Stimulated activated CD4-positive, alpha-beta T cell treated with anti-CD3 and anti-CD28 coated beads, Interleukin-4, amount 100 ng/mL, for 1 hour (primary cell): ENCODE measurements around the gene LIPC.

Source experiments
- DNase-seq: peaks from one replicate; pipeline ENCODE4 v3.0.0-alpha.2; 2020

The LIPC gene

DNA sequence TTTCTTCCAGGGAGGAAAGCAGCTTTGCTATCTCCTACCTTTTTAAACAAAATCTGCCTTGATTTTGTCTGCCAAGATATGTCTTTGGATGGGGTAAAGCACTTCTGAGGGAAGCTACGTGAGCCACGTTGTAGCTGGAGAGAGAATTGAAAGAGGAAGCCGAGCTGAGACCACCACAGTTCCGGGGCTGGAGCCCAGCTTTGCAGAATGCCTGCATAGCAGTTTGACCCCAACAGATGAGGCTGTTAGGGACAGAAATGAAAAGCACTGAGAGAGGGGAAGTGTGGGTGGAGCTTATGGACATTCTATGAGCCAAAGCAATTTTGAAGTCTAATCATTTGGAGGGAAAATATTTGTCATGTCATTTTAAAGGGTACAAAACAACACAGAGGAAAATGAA lies 45.4 kb downstream of the LIPC start:
- no peak for DNase-seq

DNA sequence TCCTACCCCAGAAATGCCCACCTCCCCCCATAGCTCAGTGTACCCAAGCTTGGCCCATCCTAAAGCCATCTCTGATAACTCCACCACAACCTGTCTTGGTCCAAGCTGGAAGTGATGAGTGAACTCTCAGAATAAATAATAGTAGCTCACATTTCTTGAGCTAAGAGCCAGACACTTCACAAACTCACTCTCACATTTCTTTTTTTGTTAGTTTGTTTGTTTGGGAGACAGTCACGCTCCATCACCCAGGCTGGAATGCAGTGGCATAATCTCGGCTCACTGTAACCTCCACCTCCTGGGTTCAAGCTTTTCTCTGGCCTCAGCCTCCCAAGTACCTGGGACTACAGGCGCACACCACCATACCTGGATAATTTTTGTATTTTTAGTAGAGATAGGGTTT lies 46.2 kb downstream of the LIPC start:
- no peak for DNase-seq

DNA sequence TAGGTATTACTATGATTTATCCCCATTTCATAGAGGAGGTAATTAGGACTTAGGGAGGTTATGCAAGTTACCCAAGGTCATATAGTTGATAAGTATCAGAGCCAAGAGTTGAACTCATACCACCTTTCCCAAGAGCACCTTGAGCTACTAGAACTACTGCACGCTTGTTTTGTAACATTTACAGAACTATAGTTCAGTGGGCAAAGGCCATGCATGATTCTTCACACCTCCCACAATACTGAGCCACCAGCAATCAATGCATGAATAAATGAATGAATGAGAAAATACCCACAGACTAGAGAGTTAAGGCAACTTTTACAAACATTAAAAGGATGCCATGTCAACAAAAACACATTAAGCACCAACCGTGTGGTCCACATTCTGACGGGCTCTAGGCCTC lies 46.8 kb downstream of the LIPC start:
- no peak for DNase-seq

DNA sequence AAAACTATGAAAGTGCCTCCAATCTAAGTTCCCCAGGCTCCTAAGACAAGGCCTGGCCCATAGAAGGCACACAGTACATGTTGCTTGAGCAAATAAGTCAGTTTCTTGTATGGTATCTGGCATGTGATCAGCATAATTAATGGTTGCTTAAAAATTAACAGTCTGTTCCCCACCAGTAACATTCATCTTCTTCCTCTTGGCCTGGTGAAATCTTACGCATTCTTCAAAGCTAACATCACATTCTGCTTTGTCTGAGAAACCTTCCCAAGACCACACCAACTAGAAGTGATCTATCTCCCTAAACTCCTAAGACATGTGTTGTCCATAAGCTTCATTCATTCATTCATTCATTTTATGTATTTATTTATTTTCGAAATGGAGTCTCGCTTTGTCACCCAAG lies 48.1 kb downstream of the LIPC start:
- DNase-seq: no peak

DNA sequence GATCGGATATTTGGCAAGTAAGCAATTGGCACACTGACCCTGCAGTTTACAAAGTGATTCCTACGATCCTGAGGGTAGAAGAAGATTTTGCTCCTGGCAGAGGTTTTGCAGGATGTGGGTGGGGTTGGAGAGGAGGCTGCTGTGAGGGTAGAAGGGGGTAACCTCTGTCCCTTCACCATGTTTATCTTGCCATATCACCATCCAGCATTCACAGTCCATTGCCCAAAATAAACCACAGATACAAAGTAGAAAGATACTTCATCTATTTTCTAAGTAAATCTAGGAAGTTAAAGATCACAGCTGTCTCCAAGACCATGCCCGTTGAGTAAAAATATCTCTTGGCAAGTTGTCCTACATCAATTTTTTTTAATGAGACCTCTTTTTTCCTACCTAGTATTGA lies 51.6 kb downstream of the LIPC start:
- no peak for DNase-seq

DNA sequence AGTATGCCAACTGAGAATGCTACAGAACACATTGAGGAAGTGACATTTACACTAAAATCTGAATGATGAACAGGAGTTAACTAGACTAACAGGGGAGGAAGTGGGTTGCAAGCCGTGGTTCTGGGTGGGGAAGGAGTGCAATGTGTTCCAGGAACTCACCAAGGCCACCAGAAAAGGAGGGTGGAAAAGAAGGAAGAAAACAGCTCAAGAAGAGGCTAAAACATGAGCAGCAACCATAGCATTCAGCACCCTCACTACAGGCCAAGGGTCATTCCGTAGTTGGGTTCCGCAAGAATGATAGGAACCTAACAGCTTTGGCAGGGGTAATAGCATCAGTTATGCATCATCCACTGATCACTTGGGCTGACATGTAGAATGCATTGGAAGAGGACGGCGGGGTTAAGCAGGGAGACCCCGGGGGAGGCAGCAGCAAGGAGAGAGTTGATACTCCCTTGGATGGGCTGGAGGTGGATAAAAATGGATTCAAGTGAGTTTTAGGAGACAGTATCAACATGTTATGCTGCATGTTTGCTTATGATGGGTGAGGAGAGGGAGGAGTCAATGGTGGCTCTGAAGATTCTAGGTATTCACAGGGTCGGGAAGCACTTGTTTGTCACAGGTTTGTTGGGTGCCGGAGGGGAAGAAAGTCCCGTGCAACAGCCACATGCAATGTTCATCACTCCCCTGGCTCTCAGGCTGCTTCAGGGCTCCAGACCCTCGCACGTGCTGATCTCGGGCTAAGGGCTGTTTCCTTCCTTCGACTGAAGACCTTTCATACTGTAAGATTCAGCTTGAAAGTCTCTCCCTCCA lies 53.2 kb downstream of the LIPC start:
- DNase-seq: no peak

DNA sequence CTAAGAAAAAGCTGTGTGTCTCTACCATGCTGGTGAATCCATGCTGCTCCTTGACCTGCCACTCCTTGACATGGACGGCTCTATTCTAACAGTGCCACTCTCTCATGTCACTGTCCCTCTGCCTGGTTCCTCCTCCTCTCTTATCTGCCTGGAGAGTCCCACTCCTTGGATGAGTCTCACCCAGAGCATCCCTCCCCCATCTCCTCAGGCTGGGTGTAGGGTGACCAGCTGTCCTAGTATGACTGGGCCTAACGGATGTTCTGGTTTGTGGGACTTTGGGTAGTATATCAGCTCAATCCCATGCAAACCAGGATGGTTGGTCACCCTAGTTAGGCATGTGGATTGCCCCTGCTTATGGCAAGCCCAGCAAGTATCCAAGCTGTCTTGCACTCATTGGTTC lies 54.3 kb downstream of the LIPC start:
- DNase-seq: no peak

DNA sequence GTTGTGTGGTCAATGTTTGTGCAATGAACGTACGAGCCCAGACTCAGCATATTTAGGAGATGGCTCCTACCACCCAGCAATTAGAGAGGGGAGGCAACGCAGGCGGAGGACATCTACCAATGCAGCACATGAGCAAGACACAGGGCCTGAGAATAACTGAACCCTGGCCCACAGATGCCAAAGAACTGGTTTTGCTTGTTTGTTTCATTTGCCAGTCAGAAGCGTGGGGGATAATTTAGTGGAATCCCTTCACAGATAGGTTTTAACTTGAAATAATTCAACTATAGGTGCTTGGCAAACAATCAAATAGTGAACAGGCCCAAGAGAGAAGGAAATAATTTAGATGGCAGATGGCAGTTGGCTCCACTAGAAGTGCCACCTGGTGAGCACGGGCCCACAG lies 54.8 kb downstream of the LIPC start:
- no peak for DNase-seq

DNA sequence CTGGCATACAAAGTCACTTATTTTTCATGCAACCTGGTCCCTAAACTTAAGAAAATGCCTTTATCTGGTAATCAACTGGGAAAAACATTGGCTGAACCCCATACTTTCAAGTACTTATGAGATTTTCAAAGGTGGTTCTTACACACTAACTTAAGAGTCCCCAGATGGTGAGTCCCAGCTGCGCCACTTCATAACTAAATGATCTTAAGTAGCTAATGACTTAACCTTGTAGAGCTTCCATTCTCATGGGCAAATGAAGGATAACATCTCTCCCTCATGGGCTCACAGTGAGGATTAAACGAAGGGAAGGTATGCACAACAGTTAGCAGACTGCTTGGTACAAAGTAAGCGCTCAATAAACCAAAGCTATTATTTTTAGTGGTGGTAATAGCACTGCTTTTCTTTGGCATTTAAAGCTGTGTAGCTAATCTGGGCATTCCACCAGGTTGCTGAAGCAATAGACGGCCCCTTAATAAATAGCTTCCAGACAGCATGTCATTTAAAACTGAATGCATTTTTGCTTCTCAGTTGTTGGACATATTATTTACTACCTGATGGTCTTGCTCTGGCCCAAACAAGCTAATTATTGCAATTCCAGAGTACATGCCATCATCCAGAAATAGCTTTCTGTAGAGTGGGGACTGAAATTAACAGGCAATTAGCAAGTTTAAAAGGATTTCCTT lies 55.4 kb downstream of the LIPC start:
- DNase-seq: no peak

DNA sequence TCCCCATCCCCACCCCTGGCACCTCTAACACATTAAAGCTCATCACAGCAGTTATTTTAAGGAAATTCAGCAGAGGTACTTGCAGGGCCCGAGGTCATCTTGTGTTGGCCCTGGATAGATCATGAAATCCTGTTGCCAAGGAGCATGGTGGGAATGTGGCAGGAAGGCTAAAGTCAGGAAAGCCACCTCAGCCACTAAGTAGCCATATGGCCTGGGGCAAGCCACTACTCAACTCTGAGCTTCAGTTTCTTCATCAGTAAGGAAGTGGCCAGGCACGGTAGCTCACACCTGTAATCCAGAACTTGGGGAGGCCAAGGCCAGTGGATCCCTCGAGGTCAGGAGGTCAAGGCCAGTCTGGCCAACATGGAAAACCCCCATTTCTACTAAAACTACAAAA lies 55.9 kb downstream of the LIPC start:
- no peak for DNase-seq

DNA sequence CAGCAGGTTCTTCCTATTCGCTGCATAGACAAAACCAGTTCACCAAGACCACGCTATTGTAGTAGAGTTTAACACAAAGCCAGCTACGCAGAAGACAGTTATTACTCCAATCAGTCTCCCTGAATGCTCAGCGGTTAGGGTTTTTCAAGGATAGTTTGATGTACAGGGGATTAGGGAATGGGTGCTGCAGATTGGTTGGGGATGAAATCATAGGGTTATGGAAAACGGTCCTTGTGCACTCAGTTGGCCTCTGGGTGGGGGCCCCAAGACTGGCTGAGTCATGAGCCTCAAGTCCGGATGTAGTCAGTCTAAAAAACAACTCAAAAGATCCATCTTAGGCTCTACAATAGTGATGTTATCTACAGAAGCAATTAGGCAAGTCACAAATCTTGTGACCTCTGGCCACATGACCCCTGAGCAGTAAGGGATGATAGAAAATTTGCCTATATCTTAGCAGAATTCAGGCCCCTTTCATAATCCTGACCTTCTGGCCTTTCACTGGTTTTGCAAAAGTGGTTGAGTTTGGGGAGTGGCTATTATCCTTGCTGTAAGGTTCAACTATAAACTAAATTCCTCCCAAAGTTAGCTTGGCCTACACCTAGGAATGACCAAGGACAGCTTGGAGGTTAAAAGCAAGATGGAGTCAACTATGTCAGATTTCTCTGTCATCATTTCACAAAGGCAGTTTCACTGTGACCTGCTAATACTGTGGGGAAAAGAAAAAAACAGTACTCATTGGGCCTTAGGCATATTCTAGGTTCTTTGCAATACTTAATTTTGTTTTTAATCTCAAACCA lies 57.7 kb downstream of the LIPC start:
- DNase-seq: no peak

DNA sequence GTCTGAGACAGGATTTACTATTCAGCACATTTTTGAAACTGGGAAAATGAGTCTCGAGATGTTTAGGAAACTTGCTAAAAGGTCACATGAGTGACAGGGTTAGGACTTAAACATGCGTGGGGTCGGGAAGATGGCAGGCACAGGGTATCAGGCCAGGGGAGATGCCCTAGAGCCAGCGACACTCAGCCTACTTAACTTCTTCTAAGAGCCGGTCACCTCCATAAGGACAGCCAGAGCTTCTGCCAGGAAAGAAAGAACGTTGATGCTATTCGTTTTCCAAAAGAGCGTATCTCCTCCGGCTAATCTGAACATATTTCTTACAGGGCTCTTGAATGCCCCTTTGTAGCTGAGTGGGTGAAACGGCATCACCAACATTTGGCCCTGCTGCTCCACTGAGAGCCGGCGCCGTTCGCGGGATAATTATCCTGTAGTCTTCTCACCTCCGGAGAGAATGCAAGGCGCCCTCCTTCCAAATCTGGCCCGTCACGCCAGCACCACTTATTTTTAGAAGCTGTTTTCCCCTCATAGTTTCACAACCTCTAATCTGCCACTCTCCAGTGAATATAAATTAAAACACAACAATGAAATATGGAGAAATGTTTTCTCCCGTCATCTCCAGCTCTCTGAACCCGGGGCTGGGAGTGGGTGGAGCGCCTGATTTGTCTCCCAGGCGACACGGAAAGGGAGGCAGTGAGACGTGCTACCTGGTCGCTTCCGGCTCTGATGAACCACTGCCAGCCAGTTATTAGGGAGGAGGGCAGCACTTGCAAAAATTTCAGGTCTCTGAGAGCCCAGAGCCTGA lies 58.5 kb downstream of the LIPC start:
- DNase-seq: no peak

DNA sequence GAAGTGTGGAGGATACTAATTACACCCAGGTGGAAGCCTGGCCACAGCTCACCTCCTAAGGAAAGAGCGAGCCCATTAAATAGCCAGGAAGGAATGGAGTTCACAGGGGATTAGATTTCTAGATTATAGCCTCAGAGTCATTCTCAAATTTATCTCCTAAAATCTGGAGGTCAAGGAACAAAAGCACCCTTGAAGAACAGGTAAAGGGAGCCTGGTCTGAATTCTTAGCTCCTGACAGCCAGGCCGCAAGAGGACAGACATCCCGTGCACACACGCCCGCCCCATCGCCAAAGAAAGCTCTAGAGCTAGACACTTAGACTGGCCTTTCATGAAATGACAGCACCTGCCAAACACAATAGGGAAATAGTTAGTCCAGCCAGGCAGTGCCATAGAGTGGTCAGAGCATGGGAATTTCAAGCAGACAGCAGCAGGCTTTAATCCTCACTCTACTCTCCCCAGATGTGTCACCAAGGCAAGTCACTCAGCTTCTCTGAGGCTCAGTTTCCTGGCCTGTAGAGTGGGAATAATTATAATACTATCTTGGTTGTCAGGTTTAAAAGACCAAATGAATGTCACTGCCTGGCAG lies 59.2 kb downstream of the LIPC start:
- DNase-seq: no peak

DNA sequence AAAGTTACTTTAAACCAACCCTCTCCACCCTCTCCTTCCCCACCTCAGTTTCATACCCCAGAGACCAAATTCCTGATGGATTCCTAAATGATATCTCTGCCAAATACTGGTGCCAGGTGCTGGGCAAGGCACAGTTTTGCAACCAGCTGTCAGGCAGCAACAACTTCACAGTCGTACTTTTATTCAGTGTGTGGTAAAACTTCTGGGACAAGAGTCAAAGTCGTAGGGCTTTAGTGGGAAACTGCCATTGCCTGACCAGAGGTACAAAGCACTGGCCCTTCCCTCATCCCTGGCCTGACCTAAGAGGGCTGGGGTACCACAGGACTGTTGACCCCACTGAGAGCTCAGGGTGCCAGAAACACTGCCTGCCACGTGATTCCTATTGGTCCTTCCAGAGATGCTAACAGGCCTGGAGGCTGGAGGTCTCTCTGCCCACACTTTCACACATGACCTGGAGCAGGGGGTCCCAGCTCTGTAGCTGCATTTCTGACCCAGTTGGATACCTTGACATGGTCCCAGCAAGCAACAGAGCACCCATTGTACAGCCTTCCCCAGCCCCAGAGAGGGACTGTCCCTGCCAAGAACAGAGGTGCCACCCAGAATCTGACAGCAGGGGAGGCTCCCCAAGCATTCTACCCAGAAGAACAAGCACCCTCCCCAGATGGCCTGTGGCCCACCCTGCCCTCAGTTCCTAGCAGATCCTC lies 59.9 kb downstream of the LIPC start:
- no peak for DNase-seq

DNA sequence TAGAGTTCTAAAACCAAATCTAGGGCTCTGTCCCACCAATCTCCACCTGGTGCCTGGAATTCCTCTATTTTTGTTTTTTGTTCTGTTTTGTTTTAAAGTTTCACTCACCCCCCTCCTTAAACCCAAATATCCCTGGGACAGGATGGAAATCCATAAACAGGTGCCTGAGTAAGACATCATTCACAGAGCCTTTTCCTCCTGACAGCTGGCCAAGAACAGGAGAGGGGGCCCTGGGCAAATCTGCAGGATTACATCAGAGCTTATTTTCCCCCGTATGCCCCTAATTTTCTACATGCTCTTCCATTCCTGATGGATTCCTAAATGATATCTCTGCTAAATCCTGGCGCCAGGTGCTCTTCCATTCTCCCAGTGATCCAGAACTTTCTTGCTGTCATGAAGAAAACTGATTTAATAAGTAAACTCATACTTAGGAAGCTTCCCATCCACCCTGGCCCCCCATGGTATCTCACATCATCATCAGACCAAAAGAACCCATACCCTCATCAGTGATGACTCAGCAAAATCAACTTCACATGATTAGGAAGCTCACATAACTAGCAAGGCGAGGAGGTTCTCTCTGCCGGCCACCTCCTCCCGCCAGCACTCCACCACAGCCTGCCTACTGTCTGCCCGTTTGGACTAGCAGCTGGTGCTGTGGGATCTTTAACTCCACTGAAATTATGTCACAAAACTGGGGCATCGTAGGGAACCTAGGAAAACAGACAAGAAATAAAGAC lies 61.0 kb downstream of the LIPC start:
- DNase-seq: no peak

DNA sequence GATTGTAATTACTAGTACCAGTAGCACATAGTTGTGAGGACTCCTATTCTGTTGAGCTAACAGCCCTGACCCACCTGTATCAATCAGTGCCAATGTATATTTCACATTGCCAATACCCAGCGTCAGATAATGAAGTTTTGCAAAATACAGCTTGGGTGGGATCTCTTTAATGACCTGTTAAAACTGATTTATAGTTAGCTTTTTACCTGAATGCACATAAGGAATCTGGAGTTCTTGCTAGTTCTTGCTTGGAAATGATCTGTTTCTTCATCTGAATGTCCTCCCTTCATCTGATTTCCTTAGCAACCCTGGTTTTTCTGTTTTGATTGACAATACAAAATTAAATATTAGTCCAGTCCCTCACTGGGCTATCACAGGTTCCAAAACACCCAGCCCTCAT lies 62.8 kb downstream of the LIPC start:
- DNase-seq: no peak

DNA sequence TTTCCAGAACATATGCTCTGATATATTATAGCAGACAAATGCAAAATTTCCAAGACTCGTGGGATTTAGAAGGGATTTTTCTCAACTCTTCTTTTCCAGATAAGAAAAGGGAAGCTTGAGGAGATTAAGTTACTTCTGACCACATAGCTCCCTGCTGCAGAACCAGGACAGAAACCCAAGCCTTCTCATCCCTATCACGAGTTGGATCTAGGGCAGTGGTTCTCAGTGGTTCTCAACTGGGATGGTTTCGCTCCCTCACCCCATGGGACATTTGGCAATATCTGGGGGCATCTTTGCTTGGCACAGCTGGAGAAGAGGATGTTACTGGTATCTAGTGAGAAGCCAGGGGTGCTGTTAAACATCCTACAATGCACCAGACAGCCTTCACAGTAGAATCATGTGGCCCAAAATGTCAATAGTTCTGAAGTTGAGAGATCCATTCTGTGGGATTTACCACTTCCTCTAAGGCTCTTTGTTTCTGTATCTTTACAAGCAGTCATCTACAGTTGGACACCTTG lies 64.2 kb downstream of the LIPC start:
- DNase-seq: no peak

DNA sequence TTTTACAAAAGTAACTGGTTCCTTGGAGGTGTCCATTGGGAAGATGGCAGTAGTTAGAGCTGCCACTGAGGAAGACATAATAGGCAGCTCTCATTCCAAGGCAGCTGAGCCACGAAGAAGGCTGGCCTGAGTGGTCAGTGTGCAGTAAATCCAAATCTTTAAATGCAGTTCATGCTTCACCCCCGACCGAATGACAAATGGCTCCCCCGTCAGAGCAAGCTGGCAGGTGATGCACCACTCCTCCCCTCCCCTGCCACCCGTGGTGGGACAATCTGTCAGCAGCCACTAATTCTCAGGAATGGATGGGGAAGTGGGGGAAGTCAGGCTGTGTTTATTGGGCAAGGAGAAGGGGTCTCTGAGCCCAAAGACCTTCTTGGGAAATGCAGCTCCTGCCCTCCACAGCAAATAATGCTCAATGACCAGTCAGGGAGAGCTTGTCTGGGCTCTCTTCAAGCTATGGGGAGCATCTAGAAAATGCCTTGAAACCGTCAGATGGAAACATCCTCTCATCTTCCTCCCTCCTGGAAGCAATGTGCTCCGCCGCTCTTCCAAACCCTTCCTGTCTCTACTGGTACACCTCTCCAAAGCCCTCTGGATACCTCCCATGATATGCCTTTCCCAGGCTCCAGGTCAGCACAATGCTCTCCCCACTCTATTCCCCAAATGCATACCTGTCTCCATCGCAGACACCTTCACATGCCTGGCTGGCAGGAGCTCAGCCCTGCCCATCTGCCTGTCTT lies 65.4 kb downstream of the LIPC start:
- no peak for DNase-seq

DNA sequence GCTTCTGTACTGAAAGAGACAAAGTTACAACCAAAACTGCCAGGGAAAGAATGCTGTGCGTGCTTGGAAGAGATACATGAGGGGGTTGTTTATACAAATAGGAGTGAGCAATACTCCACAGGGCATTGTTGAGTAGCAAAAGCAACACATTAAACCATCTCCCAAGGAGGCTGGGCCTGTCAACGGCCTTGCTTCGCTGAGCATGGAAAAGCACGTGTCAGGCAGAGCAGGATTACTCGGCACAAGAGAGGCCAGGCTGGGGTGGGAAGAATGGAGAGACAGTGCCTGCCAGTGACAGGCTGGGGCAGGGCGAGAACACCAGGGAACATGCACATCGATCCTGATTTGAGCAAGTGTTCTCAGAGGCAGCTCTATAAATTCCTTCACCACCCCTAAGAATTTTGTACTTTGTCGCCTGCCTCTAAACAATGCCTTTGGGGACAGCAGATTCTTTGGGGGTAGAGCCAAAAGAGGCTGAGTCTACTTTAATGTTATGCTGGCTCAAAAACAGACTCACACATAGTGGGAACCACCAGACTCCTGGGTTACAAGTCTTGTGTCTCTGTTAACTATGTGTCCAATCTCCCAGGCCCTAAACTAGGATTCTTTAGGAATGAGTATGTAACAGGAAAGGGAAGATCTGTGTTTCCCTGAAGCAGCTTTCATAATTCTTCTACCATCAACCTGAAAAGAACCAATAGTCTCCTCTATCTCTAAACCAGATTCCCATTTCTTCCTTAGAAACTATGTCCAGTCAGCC lies 67.2 kb downstream of the LIPC start:
- no peak for DNase-seq

DNA sequence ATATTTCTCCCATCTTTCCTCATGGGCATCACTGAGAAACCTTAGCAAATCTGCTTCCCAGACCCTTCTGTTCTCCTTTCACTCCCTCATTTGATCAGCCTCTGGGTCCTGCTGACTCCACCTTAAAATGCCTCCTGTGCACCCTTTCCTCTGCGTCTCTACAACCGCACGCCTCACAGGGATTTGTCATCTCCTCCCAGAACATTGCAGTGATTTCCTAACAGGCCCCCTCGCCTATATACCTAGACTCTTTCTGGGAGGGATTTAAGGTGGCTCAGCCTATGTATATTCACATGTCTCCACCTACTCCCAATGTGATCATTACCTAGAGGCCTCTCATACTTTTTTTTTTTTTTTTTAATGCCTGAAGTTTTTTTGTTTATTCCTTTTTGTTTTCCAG lies 69.2 kb downstream of the LIPC start:
- DNase-seq: no peak
